GM19193 (cell line): ENCODE measurements around the gene GALNT12.

Source experiments
- POLR2A ChIP-seq: IDR thresholded peaks from 4 replicates; pipeline ENCODE4 v1.6.1; 2011; ENCODE audit not compliant: insufficient read depth, insufficient read length; ENCODE audit errors: extremely low read depth

The GALNT12 gene

DNA sequence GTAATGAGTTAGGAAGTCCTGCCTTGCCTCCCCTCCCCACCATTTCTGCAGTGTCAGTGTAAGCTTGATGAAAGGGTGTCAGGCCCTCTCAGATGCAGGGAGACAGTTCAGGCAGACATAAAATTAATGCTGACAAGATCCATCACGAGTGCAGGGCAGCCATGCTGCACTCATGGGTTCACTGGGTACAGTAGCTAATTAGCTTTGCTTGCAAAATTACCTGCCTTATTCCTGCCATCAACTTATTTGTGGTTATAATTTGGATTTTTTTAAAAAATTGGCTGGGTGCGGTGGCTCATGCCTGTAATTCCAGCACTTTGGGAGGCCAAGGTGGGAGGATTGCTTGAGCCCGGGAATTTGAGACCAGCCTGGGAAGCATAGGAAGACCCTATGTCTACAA lies 17.9 kb downstream of the GALNT12 start:
- no peak for TF ChIP-seq POLR2A

DNA sequence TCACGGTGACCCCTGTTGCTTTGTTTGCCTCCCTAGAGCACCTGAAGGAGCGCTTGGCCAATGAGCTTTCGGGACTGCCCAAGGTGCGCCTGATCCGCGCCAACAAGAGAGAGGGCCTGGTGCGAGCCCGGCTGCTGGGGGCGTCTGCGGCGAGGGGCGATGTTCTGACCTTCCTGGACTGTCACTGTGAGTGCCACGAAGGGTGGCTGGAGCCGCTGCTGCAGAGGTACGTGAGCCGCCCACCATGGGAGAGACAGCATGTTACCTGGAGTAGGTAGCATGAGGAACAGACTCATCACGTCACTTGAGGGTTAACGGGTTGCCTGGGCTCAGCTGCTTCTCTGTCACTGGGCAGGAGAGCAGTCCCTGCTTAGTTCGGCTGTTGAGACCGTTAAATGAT lies 19.2 kb downstream of the GALNT12 start:
- no peak for TF ChIP-seq POLR2A

DNA sequence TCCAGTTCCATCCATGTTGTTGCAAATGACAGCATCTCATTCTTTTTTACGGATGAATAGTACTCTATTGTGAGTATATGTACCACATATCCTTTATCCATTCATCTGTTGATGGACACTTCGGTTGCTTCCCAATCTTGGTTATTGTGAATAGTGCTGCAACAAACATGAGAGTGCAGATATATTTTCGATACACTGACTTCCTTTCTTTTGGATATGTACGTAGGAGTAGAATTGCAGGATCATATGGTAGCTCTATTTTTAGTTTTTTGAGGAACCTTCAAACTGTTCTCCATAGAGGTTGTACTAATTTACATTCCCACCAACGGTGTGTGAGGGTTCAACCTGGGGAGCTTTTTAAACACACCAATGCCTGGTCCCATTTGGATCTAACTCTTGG lies 22.3 kb downstream of the GALNT12 start:
- TF ChIP-seq POLR2A, result no peak

DNA sequence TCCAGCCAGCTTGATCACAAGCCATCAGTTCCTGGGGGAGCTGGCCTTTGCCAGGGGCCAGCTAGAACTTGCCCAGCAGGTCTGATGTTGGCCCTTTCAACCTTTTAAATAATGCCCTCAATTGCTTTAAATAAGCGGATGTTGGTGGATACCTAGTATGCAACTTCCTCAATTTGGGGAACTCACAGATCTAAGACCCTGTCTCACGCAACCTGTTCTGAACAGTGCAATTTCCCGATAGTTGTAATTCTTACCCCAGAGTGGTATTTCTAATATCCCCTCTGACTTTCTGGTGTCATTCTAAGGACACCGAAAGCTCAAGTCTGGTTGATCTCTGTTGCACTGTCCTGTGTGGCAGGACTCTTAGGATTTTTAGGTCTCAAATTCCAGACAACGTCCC lies 23.1 kb downstream of the GALNT12 start:
- no peak for TF ChIP-seq POLR2A

DNA sequence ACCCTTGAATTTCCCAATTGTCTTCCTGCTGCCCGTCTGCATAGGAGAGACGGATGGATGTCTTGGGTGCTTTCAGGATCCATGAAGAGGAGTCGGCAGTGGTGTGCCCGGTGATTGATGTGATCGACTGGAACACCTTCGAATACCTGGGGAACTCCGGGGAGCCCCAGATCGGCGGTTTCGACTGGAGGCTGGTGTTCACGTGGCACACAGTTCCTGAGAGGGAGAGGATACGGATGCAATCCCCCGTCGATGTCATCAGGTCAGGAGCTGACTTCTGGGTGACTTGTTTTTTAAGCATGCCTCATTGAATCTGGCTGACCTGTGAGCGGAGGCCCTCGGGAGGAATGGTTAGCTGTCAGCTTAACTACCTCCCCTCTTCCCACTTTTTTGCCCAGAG lies 24.2 kb downstream of the GALNT12 start:
- no peak for TF ChIP-seq POLR2A

DNA sequence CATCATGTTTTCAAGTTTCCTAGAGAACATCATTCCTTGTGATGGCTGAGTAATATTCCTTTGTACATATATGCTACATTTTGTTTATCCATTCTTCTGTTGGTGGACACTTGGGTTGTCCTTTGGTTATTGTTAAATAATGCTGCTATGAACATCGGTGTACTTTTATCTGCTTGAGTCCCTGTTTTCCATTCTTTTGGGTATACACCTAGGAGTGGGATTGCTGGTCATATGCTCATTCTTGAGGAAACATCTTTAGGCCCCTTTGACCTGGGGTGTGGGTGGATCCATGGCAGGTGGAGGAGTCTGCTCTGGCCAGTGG lies 25.3 kb downstream of the GALNT12 start:
- TF ChIP-seq POLR2A, result no peak

DNA sequence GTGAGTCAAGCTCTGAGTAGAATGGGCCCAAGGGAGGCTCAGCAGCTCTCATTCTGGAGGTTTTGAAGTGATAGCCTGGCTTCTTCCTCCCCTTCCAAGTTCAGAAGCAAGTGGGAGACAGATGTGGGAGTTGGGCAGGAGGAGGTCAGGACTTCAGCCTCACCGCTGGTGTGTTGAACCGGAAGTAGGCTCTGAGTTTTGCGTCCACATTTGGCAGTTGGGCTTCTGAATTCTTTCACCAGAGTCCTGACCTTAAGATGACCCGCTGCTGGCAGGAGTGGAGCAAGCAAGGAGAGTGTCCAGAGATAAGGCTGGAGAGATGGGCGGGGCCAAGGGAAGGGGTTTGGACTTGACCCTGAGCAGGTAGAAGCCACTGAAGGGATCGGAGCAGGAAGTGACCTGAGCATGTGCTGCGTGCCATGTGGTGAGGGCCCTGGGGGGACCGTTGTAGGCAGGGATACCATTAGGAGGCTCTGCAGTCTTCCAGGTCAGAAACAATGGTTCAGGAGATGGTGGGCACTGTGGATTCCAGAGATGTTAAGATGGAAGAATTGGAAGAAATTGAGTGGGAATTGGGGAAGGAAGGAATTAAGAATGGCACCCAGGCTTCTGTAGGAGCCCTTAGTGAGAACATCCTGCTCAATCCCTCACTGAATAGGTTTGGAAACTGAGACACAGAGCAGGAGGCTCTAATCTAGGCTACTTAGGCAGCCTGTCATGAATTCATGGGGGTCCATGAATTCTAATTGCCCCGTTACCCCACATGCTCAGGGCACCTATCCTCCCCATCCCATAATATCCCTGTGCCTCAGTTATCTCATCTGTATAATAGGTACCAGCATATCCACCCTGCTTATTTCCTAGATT lies 25.9 kb downstream of the GALNT12 start:
- TF ChIP-seq POLR2A, result no peak

DNA sequence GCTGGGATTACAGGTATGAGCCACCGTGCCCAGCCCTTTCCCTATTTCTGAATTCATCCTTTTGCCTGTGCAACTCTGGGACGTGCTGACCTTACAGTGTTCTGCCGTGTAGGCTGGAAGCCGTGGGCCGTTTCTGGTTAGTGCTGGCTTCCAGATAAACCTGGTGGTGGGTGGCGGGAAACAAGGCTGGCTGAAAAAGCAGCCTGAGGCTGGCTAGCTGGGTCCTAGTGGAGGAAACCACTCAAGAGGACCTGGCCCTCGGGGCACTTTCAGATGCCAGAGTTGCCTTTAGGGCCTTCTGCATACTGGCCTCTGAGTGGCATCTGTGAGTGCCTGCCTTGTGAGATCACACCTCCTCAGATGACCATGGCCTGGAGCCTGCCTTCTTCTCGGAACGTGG lies 26.9 kb downstream of the GALNT12 start:
- TF ChIP-seq POLR2A, result no peak

DNA sequence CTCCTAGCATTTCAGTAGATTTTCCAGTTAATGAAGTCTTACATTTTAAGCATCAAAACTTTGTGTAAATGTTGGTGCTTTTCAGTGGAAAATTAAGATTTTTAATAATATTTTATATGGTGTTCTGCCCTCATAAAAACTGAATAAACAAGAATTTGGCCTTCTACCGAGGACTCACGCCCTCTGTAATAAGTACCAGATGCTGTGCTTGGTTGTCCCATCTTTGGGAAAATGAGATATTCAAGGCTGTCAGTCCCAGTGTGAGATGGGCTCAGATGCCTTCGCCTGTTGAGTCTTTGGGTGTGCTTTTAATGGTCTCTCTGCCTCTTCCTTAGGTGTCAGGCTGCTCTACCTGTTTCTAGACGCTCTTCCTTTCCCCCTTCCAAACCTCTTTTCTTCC lies 28.7 kb downstream of the GALNT12 start:
- no peak for TF ChIP-seq POLR2A

DNA sequence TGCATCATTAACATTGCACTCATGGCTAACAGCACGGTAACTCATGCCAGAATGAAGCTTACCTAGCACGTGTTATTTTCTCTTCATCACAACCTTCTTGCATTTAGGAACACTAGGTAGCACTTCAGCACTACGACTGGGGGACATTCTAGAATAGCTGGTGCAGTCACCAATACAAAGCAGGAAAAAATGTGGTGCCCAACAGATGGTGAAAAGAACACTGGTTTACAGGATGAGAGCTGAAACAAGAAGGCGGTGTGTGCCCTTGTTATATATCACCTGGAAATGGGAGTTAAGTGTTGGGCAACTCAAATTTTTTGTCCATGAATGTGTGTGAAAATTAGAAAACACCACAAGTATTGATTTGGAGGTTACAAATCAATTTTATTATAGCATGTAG lies 30.0 kb downstream of the GALNT12 start:
- no peak for TF ChIP-seq POLR2A

DNA sequence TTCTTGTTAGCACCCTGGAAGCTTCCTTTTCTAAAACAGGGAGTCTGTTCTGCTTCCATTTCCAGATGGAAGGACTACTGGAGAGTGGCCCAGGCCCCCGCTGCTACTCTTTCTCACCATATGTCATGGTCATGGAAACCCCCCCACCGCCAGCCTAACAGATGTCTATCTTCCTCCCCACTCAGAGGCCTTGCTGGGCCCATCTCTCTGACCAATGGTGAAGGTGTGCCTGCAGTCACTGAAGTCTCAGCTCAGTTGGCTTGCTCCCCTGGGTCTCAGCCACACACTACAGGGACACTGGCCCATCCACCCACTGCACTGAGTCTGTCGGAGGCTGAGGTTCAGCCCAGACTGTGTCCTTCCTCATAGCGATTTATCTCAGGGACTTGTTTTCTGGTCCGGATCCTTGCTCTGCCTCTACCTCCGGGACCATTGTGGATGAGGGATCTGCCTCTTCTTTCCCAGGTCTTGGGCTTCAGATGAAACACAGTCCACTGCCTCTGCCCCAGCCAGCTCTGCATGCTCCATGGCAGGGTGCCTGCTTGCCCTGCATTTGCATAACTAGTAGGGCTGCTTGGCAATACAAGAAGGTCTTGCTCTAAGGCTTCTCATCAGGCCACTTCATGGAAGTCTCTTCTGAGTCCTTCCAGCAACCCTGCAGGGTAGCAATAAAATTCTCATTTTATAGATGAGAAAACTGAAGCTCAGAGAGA lies 30.8 kb downstream of the GALNT12 start:
- TF ChIP-seq POLR2A, result no peak

DNA sequence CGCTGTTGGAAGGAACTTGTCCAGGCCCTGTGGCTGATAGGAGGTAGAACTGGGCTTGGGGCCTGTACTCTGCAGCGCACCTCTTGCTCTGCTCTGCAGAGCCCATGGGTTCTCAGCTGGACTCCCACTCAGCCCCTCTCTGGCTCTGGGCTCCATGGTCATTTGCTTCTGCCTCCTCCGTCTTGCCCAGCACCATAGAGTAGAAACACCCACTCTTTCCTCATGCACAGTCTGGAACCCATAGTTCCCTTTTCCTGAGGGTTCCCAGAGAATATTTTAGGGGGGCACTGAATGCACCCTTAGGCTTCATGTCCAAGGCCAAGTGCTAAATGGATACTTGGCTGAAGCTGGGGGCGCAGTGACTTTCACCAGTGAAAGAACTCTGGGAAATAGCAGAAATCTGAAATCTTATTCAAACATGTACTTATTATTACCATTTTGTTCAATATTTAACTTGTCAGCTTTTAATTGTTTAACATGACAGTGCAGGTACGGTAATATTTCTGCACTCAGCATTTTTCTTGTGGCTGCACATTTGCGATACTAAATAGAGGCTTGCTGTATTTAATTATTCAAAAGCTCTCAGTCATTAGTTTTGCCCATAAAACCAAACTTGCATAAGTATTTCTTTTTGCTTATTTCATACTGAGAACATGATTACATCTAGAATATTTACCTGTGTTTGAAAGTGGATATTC lies 31.5 kb downstream of the GALNT12 start:
- TF ChIP-seq POLR2A, result no peak

DNA sequence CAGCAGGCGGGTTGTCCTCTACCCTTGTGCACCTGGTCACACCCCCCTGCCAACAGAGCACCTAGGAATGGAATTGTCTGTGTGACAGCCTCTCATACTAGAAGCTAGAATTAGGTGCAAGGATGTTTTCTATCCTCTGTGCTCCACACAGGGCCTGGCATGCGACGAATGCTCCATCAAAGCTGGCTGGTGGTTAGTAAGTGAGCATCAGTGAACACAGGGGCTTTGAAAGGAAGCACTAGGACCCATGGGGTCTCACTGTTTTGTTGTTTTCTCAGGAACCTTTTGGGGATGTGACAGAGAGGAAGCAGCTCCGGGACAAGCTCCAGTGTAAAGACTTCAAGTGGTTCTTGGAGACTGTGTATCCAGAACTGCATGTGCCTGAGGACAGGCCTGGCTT lies 32.3 kb downstream of the GALNT12 start:
- no peak for TF ChIP-seq POLR2A

DNA sequence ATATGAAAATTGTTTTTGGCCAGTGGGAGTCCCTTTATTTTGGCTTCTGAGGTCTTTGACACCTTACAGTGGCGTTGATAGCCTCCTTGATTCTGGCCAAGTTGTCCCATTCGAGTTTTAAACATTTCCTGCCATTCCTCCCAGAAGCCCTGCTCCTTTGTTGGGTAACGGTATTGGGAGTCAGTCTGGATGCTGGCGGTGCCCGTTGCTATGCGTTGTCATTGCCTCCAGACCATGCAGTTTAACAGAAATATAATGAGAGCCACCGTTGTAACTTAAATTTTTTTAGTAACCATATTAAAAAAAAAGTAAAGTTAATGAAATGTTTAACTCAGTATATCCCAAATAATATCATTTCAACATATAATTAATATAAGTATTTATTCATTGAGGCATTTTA lies 35.0 kb downstream of the GALNT12 start:
- TF ChIP-seq POLR2A, result no peak

DNA sequence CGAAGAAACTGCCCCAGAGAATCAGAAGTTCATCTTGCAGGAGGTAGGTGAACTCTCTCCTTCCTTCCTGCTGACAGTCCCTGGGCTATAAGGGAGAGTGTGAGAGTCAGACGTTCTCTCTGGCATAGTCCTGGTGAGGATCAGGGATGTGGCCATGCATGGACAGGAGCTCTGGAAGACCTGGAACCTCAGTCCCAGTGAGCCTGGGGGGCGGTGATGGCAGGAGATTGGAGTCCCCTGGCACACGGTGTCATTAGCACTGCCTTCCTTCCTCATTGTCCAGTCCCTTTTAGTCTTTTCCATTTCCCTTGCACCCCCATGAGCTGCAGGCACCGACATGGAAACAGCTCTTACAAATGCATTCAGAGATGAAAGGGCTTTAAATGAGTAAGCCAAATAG lies 38.6 kb downstream of the GALNT12 start:
- no peak for TF ChIP-seq POLR2A

DNA sequence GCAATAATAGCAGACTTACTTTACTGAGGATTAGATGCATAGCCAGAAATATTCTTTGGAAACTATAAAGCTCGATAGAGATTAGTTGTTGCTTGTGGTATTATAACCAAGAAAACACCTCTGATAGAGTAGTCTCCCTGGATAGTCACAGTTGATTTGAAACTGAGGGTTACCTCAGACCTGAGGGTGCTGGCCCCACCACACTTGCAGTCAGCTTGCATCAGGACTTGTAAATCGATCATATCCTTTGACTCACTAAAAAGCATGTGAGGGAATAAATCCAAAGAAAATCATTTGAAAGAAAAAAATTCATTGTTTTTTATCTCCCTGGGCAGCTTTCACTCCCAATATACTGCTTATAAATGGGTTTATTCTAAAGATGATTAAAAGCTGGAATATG lies 39.4 kb downstream of the GALNT12 start:
- TF ChIP-seq POLR2A, result no peak
